MM.1S (cell line): ENCODE results near the gene PSMG3.

ENCODE experiments used
- EZH2 ChIP-seq: fragments of 300-600 bp; sonication (generic); optimal IDR thresholded peaks from 2 replicates; pipeline ENCODE3; 2017; ENCODE audit warnings: low read depth, mild to moderate bottlenecking, antibody characterized with exemption, low read length, mixed read lengths
- EZH2phosphoT487 ChIP-seq: fragments of 300-600 bp; sonication (generic); IDR thresholded peaks from 2 replicates; pipeline ENCODE4 v1.6.1; 2018; ENCODE audit warnings: antibody characterized with exemption, low read length
- TF ChIP-seq, protein P1 (sequence below): fragments of 300-600 bp; sonication (generic); IDR thresholded peaks from 2 replicates; pipeline ENCODE4 v1.5.1; 2016; ENCODE audit warnings: antibody characterized with exemption, low read length, mixed read lengths

DNA sequence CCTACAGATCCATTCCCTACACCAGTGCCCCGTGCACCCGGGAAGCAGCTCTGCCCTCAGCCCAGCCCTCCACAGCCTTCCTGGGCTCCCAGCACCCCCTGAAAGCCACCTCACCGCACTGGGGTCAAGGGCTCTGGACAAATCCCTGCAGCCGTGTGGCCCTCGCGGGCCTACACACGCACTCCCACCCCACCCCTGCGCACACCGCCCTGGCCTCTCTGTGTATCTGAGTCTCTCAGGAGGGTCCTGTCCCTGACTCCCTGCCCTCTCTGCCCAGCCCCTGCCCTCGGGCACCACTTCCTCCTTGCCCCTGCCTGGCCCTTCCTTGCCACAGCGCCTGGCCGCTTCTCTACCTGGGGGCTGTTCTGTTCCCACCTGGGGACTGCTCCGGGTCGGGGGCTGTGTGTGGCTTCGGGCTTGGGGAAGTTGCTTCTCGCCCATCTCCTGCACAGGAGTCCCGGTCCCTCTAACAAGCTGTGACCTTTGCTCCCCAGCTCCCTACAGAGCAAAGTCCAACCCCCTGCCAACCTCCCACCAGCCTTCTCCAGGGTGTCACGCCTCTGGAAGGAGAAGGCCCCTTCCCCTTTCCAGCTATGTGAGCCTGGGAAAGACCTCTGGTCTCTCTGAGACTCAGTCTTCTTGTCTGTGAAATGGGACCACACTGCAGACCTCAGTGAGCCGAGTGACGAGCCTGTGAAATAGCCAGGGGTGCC is 15.3 kb downstream of the PSMG3 start:
- TF ChIP-seq, protein P1, sequence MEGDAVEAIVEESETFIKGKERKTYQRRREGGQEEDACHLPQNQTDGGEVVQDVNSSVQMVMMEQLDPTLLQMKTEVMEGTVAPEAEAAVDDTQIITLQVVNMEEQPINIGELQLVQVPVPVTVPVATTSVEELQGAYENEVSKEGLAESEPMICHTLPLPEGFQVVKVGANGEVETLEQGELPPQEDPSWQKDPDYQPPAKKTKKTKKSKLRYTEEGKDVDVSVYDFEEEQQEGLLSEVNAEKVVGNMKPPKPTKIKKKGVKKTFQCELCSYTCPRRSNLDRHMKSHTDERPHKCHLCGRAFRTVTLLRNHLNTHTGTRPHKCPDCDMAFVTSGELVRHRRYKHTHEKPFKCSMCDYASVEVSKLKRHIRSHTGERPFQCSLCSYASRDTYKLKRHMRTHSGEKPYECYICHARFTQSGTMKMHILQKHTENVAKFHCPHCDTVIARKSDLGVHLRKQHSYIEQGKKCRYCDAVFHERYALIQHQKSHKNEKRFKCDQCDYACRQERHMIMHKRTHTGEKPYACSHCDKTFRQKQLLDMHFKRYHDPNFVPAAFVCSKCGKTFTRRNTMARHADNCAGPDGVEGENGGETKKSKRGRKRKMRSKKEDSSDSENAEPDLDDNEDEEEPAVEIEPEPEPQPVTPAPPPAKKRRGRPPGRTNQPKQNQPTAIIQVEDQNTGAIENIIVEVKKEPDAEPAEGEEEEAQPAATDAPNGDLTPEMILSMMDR = no peak
- TF ChIP-seq EZH2 (no peak), EZH2phosphoT487 (no peak)
